ENCODE measurements around the gene AQP1. TPM values are rescaled to one million over a fixed set of nuclear protein-coding genes. Genes with fewer than 3 reads are reported as not detected.

AQP1 gene
- total and polyA plus RNA-seq, 2 donors (not counting 1 experiment from before 2014, with no cell fraction given), result not detected

GRCh38 chr7:30924624-30925023 lies 13.0 kb downstream of the AQP1 start:
- H3K4me1 Mint-ChIP-seq, result no peaks in the 10 kb centered on the region
- no peak for DNase-seq

GRCh38 chr7:30925117-30925516 lies 13.5 kb downstream of the AQP1 start:
- Histone ChIP-seq H3K4me3 (ENCODE audit: control extremely low read depth in 1 of 5, extremely low read depth in 1 of 5, insufficient read depth in 1 of 5, low read depth in 2 of 5, low read length in 4 of 5) (no peak overlapping the region), H3K4me2 (replicated peaks; ENCODE audit: low read depth, low read length, poor library complexity, severe bottlenecking) (no peak overlapping the region), H4K20me1 (ENCODE audit: control insufficient read depth, insufficient read depth, low read length, poor library complexity, severe bottlenecking) (no peaks in the 10 kb centered on the region), H3K27me3 (replicated peaks in 1 of 4; ENCODE audit: control extremely low read depth in 1 of 4, control insufficient read depth in 3 of 4, insufficient read depth in 4 of 4, low read length in 3 of 4) (peaks cover 0 to 2% (median 0%) of the 10 kb centered on the region in 4 experiments), H3K27ac (ENCODE audit: low read length in 2 of 2) (no peak overlapping the region), H2AFZ (ENCODE audit: insufficient read depth, low read depth, low read length, poor library complexity, severe bottlenecking) (no peak overlapping the region), H3K4me1 (ENCODE audit: control insufficient read depth in 2 of 2, insufficient read depth in 2 of 2, low read length in 2 of 2) (no peaks in the 10 kb centered on the region), H3K79me2 (ENCODE audit: control insufficient read depth, insufficient read depth, low read length) (no peaks in the 10 kb centered on the region), H3K9me3 (ENCODE audit: control extremely low read depth in 1 of 3, control insufficient read depth in 2 of 3, insufficient read depth in 1 of 3, low read length in 2 of 3) (peaks cover 0 to 22% (median 0%) of the 10 kb centered on the region in 3 donors), H3K36me3 (replicated peaks in 1 of 2; ENCODE audit: control extremely low read depth in 1 of 2, control insufficient read depth in 1 of 2, extremely low read depth in 1 of 2, insufficient read depth in 2 of 2, low read length in 1 of 2) (no peaks in the 10 kb centered on the region), H3K9ac (ENCODE audit: low read length) (no peak overlapping the region)
- Mint-ChIP-seq H3K4me1 (no peaks in the 10 kb centered on the region), H3K27me3 (no peaks in the 10 kb centered on the region), H3K27ac (no peak overlapping the region), H3K4me3 (no peak overlapping the region), H3K9me3 (ENCODE audit: insufficient read depth) (no peaks in the 10 kb centered on the region)
- intact Hi-C loops (cut with micrococcal nuclease), result no loop called here
- no peak for TF ChIP-seq EZH2 (IDR thresholded peaks at IDR 0.05; ENCODE audit: borderline replicate concordance, insufficient read depth, low read depth, low read length, poor library complexity, severe bottlenecking)
- TF ChIP-seq CTCF (IDR thresholded peaks at IDR 0.05), result no peak
- ChIA-PET CTCF (no interaction called here), POLR2A (no interaction called here)
- DNase-seq, result no peak
- no peak for ATAC-seq (ENCODE audit: low read depth)
- 91% methylated on average over 1 of the region's 2 CpGs for WGBS (ENCODE audit: insufficient coverage)

More at GRCh38 chr7:30924624-30925023, 13.0 kb downstream of the AQP1 start:
- ChIA-PET CTCF (no interaction called here), POLR2A (no interaction called here)
- Histone ChIP-seq H3K36me3 (replicated peaks in 1 of 2; ENCODE audit: control extremely low read depth in 1 of 2, control insufficient read depth in 1 of 2, extremely low read depth in 1 of 2, insufficient read depth in 2 of 2, low read length in 1 of 2) (no peaks in the 10 kb centered on the region), H3K4me3 (ENCODE audit: control extremely low read depth in 1 of 5, extremely low read depth in 1 of 5, insufficient read depth in 1 of 5, low read depth in 2 of 5, low read length in 4 of 5) (no peak overlapping the region), H3K4me2 (replicated peaks; ENCODE audit: low read depth, low read length, poor library complexity, severe bottlenecking) (no peak overlapping the region), H3K79me2 (ENCODE audit: control insufficient read depth, insufficient read depth, low read length) (no peaks in the 10 kb centered on the region), H3K9ac (ENCODE audit: low read length) (no peak overlapping the region), H3K9me3 (ENCODE audit: control extremely low read depth in 1 of 3, control insufficient read depth in 2 of 3, insufficient read depth in 1 of 3, low read length in 2 of 3) (peaks cover 0 to 22% (median 0%) of the 10 kb centered on the region in 3 donors), H3K27me3 (replicated peaks in 1 of 4; ENCODE audit: control extremely low read depth in 1 of 4, control insufficient read depth in 3 of 4, insufficient read depth in 4 of 4, low read length in 3 of 4) (no peaks in the 10 kb centered on the region), H3K4me1 (ENCODE audit: control insufficient read depth in 2 of 2, insufficient read depth in 2 of 2, low read length in 2 of 2) (no peaks in the 10 kb centered on the region), H2AFZ (ENCODE audit: insufficient read depth, low read depth, low read length, poor library complexity, severe bottlenecking) (no peak overlapping the region), H3K27ac (ENCODE audit: low read length in 2 of 2) (no peak overlapping the region), H4K20me1 (ENCODE audit: control insufficient read depth, insufficient read depth, low read length, poor library complexity, severe bottlenecking) (no peaks in the 10 kb centered on the region)
- no peak for ATAC-seq (ENCODE audit: low read depth)
- no peak for TF ChIP-seq EZH2 (IDR thresholded peaks at IDR 0.05; ENCODE audit: borderline replicate concordance, insufficient read depth, low read depth, low read length, poor library complexity, severe bottlenecking)
- H3K27me3 Mint-ChIP-seq, result no peaks in the 10 kb centered on the region
- H3K4me3 Mint-ChIP-seq, result no peak overlapping the region
- H3K9me3 Mint-ChIP-seq (ENCODE audit: insufficient read depth), result no peaks in the 10 kb centered on the region
- intact Hi-C loops (cut with micrococcal nuclease), result no loop called here
- H3K27ac Mint-ChIP-seq, result no peak overlapping the region
